KMS-11 (cell line): ENCODE results near the gene PRELID2.

Experiments
- H2AFZ ChIP-seq: fragments of 200-600 bp; sonication (generic); 2 replicates; pipeline ENCODE4 v1.6.1; 2016; ENCODE audit warnings: antibody characterized with exemption, mixed run types, low read depth
- H3K27ac ChIP-seq: fragments of 200-600 bp; sonication (generic); 2 replicates; pipeline ENCODE4 v1.6.1; 2016; ENCODE audit warnings: mild to moderate bottlenecking, mixed run types
- H3K27me3 ChIP-seq: fragments of 200-600 bp; sonication (generic); 2 replicates; pipeline ENCODE4 v1.6.1; 2017; ENCODE audit warnings: mild to moderate bottlenecking, low read depth, mixed run types, moderate library complexity; ENCODE audit not compliant: insufficient read depth
- H3K36me3 ChIP-seq: fragments of 200-600 bp; sonication (generic); 2 replicates; pipeline ENCODE4 v1.6.1; 2017; ENCODE audit warnings: mild to moderate bottlenecking, mixed run types; ENCODE audit not compliant: insufficient read depth
- H3K4me1 ChIP-seq: fragments of 200-600 bp; sonication (generic); 2 replicates; pipeline ENCODE4 v1.6.1; 2016; ENCODE audit warnings: mild to moderate bottlenecking, low read depth, mixed run types; ENCODE audit not compliant: poor library complexity, severe bottlenecking
- H3K4me2 ChIP-seq: fragments of 200-600 bp; sonication (generic); 2 replicates; pipeline ENCODE4 v1.7.0; 2016; ENCODE audit warnings: mild to moderate bottlenecking, mixed run types
- H3K4me3 ChIP-seq: fragments of 200-600 bp; sonication (generic); IDR thresholded peaks from 2 replicates; pipeline ENCODE4 v1.6.1; 2017; ENCODE audit warnings: low read depth, low read length, mixed read lengths; ENCODE audit not compliant: insufficient read depth
- H3K79me2 ChIP-seq: fragments of 200-600 bp; sonication (generic); 2 replicates; pipeline ENCODE4 v1.6.1; 2016; ENCODE audit warnings: low read depth, mixed run types; ENCODE audit not compliant: insufficient read depth
- H3K9ac ChIP-seq: fragments of 200-600 bp; sonication (generic); 2 replicates; pipeline ENCODE4 v1.6.1; 2016; ENCODE audit warnings: mild to moderate bottlenecking, mixed run types
- H4K20me1 ChIP-seq: fragments of 200-600 bp; sonication (generic); 2 replicates; pipeline ENCODE4 v1.6.1; 2016; ENCODE audit warnings: mild to moderate bottlenecking, mixed run types; ENCODE audit not compliant: insufficient read depth
- CTCF ChIP-seq: fragments of 200-600 bp; sonication (generic); conservative IDR thresholded peaks from 2 replicates; pipeline ENCODE4 v1.6.1; 2017; ENCODE audit warnings: low read depth, mild to moderate bottlenecking, antibody characterized with exemption, low read length, moderate library complexity, mixed read lengths

The PRELID2 gene

DNA sequence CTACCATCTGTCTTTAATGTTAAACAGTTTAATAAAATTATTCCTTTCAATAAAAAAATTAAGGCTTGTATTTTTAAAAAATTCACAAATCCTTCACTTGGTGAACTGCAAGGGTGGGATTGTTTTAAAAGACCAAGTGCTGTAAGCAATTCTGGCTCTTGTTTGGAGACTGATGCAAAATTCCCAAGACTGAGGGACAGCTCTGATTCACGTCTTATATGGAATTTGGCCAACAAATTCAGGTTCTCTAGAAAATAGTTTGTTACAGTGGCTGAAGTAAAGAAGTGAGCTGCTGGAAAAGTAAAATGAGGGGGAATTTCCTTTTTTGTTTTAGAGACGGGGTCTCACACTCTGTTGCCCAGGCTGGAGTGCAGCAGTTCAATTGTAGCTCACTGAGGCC is 58.3 kb downstream of the PRELID2 start:
- no peak overlapping the region for H3K9ac ChIP-seq
- H3K79me2 ChIP-seq = no peaks in the 10 kb centered on the region
- H2AFZ ChIP-seq = no peak overlapping the region
- no peak overlapping the region for H3K4me2 ChIP-seq
- no peak overlapping the region for H3K4me3 ChIP-seq
- no peaks in the 10 kb centered on the region for H3K36me3 ChIP-seq
- H3K27me3 ChIP-seq = no peaks in the 10 kb centered on the region
- TF ChIP-seq CTCF = no peak
- H4K20me1 ChIP-seq = no peaks in the 10 kb centered on the region
- no peaks in the 10 kb centered on the region for H3K4me1 ChIP-seq
- no peak overlapping the region for H3K27ac ChIP-seq

GRCh38 chr5:145775893-145776444 is 59.2 kb downstream of the PRELID2 start:
- no peaks in the 10 kb centered on the region for H4K20me1 ChIP-seq
- no peak overlapping the region for H3K27ac ChIP-seq
- H3K79me2 ChIP-seq = no peaks in the 10 kb centered on the region
- H3K36me3 ChIP-seq = no peaks in the 10 kb centered on the region
- H2AFZ ChIP-seq = no peak overlapping the region
- no peak for TF ChIP-seq CTCF
- H3K9ac ChIP-seq = no peak overlapping the region
- H3K4me2 ChIP-seq = no peak overlapping the region
- H3K27me3 ChIP-seq = no peaks in the 10 kb centered on the region
- no peaks in the 10 kb centered on the region for H3K4me1 ChIP-seq
- no peak overlapping the region for H3K4me3 ChIP-seq

- no peak overlapping the region for H3K9ac ChIP-seq
- no peaks in the 10 kb centered on the region for H4K20me1 ChIP-seq
- no peak overlapping the region for H3K4me3 ChIP-seq
- no peak overlapping the region for H3K27ac ChIP-seq
- H3K4me1 ChIP-seq = no peaks in the 10 kb centered on the region
- no peak for TF ChIP-seq CTCF
- H3K4me2 ChIP-seq = no peak overlapping the region
- no peaks in the 10 kb centered on the region for H3K79me2 ChIP-seq
- H3K36me3 ChIP-seq = no peaks in the 10 kb centered on the region
- H2AFZ ChIP-seq = no peak overlapping the region
- no peaks in the 10 kb centered on the region for H3K27me3 ChIP-seq
These were observed 59.7 kb downstream of the PRELID2 start for GRCh38 chr5:145775411-145775810.

- H3K4me2 ChIP-seq = no peak overlapping the region
- H2AFZ ChIP-seq = no peak overlapping the region
- no peak overlapping the region for H3K27ac ChIP-seq
- no peak for TF ChIP-seq CTCF
- H3K9ac ChIP-seq = no peak overlapping the region
- no peaks in the 10 kb centered on the region for H3K79me2 ChIP-seq
- H3K27me3 ChIP-seq = no peaks in the 10 kb centered on the region
- H3K4me3 ChIP-seq = no peak overlapping the region
- H3K4me1 ChIP-seq = no peaks in the 10 kb centered on the region
- H4K20me1 ChIP-seq = no peaks in the 10 kb centered on the region
- no peaks in the 10 kb centered on the region for H3K36me3 ChIP-seq
These were observed 60.7 kb downstream of the PRELID2 start for GRCh38 chr5:145774442-145774841.

DNA sequence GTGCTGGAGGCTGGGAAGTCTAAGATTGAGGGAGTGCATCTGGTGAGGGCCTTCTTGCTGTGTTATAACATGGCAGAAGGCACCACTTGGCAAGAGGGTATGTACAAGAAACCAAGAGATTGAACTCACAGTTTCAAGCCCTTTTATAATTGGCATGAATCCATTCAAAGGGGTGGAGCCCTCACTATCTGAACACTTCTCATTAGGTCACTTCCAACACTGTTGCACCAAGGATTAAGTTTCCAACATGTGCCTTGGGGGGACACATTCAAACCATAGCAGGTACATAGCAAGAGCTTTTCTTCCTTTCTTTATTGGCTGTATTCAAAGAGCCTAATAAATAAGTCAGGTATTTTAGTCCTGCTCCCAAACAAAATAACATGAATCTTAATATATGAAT is 62.7 kb downstream of the PRELID2 start:
- no peak overlapping the region for H3K4me3 ChIP-seq
- H3K36me3 ChIP-seq = no peaks in the 10 kb centered on the region
- H3K27me3 ChIP-seq = no peaks in the 10 kb centered on the region
- no peak overlapping the region for H3K4me2 ChIP-seq
- H3K79me2 ChIP-seq = no peaks in the 10 kb centered on the region
- H3K4me1 ChIP-seq = no peaks in the 10 kb centered on the region
- H4K20me1 ChIP-seq = no peaks in the 10 kb centered on the region
- no peak overlapping the region for H2AFZ ChIP-seq
- no peak for TF ChIP-seq CTCF
- H3K27ac ChIP-seq = no peak overlapping the region
- H3K9ac ChIP-seq = no peak overlapping the region
